Measurements from ENCODE around the gene CREB3L2.
A peak's percentile ranks its signal among the peaks of the same experiment; 100 is the strongest.
"Not testable (repeated sequence)": the region's sequence is repeated elsewhere in the genome, so short reads cannot be mapped to it uniquely, and the experiment has no call there.

Gene CREB3L2

DNA sequence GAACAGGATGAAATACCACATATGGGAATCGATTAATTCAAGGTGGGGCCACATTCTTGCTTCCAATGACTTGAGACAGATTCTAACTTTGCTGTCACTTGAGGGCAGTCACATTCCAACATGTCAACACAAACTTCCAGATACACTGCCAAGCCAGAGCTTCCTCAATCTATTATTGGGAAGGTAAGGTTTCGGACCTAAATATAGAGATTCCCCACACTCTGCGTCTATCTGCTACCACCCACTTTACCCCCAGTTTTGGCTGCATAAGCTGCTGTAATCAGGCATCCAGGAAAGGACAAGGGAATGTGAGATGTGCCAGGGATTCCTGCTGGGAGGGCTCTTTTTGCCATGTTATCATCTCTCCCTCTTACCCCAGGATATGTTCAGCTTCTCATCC, 134.6 kb downstream of the CREB3L2 start:
- DNase-seq, result no peak

DNA sequence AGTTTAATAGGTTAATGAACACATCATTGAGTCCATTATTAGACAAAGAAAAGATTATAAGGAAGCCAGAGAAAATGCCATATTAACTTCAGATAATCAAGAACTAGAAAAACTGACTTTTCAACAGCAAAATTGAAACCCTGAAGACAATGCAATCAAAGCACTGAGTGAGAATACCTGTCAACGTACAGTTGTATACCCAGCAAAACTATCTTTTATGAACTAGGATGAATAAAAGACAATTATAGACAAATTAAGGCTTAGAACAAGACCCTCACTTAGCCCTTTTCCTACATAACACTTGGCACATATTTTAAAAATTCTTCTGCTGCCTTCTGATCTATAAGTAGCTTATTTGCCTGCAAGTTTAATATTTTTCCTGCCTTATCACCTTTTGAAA, 136.1 kb downstream of the CREB3L2 start:
- no peak for DNase-seq

DNA sequence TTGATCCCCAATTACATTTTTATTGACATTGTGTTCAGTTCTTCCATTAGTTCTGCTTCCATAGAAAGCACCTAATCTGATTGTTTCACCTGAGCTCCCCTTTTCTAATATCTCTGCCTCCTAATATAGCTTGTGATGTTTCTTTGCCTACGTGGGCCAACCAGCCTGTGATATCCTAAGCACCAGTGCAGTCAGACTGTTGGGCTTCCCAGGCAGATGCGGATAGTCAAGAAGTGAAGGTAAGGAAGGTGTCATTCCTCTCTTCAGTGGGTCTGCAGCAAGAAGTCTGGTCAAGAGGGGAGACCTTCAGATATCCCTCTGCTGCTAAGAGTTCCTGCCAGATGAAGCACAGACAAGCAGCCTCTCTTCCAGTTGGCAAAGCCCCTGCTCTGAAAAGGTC, 138.9 kb downstream of the CREB3L2 start:
- no peak for DNase-seq

DNA sequence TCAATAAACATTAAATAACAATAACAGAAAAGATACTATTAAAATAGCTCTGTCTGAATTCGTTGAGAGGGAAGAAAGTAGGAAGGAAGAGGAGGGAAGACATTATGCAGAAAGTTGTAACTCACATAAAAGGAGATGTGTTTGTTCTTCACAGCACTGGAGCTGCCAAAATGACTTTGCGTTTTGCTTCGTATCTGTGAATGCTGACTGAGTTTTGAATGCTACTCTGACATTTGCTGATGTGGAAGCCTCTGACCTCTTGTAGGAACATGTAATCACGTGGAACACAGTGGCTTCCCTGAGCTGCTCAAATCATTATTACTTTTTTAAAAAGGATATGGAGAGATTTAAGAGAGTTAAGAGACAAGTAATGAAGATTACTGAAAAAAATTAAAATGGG, 139.5 kb downstream of the CREB3L2 start:
- DNase-seq, result no peak

DNA sequence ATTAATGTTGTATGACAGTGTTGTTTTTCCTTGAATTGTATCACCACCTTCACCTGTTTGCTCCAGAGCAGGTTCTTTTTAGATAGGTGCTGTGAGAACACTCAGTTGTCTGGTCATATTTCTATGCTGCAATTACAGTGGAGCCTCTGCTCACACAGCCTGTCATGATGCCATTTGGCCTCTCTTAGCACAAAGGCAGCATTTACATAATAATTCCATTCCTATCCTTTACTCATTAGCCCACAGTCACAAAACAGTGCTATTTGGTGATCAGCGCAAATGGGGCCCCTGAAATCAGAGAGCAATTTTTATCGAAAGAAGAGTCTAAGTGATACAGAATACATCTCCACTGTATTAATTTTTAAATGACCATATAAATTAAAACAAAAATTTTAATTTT, 141.3 kb downstream of the CREB3L2 start:
- no peak for DNase-seq

DNA sequence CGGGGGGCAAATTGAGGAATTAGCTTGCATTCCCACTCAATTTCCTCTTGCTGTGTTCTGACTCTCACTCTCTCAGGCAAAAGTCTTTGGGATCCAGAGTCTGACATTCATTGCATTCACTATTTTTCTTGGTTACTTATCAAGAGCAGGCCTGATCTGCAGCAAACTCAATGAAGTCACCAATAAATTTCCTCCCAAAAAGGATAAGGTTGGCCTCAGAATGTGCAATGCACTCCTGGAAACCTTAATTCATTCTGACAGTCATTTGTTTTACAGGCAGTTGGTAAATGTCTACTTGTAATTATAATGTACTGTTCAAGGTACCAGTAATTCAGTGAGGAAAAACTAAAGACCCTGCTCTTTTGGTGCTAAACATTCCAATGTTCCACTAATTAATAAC, 148.8 kb downstream of the CREB3L2 start:
- no peak for DNase-seq

DNA sequence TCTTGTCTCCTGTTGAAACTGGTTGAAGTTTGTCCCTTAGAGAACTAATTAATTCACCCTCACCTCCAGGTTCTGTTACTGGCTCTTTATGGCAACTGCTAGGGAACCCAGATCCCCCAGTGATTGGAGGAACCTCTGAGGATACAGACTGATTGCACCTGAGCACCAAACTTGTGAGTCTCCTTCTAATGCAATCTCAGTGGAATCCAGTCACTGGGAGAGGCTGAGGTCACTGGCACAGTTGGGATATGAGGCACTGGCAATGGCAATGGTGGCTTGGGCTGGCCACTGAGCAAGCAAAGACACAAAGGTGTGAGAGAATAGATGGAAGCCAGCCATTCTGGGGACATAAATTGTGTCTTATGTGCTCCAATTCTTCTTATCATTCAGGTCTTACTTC, 149.8 kb downstream of the CREB3L2 start:
- no peak for DNase-seq

DNA sequence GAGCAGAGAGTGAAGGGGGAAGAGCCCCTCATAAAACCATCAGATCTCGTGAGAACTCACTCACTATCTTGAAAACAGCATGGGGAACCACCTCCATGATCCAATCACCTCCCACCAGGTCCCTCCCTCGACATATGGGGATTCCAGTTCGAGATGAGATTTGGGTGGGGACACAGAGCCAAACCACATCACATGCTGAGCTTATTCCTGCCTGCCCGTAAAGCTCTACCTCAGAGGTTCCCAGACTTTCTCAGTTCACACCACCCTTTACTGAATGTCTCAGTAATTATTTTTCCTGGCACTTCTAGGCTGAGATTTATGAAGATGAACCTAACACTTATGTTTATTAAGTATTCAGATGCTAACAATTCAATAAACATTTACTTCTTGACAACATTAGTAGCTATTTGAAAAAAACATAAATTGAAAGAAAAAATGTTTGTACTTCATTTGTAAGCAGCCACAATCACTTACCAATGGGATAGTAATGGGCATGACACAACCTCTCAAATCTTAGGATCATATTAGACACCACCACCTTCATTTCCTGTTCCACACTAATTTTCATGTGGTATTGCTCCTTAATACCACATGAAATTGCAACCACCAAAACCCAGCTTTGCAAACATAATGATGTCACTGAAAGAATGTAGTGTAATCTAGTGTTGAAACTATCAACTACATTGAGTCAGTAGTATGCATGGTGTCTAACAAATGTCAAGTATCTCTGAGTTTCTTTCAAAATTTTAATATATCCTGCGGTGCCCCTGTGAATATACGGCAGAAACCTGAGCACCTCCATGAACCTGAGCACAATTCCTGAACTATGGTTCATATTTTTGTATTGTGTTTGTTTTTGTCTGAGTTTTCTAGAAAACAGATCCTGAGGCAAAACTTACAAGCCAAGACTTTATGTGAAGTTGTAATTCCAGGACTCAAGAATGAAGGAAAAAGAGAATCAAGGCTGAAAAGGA, 150.6 kb downstream of the CREB3L2 start:
- DNase-seq, result peak; percentile 69

DNA sequence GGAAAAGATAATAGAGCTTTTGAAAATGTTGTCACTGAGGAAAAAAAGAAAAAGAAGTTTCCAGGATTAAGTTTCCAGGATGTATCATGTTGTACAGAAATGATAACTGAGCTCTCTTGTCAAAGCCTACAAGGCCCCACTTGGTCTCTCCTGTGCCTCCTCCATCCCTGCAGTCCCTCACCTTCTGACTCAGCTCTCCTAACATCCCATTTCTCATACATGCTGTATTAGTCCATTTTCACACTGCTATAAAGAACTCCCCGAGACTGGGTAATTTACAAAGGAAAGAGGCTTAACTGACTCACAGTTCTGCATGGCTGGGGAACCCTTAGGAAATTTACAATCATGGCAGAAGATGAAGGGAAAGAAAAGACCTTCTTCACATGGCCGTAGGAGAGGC, 151.3 kb downstream of the CREB3L2 start:
- peak; percentile 76 for DNase-seq

DNA sequence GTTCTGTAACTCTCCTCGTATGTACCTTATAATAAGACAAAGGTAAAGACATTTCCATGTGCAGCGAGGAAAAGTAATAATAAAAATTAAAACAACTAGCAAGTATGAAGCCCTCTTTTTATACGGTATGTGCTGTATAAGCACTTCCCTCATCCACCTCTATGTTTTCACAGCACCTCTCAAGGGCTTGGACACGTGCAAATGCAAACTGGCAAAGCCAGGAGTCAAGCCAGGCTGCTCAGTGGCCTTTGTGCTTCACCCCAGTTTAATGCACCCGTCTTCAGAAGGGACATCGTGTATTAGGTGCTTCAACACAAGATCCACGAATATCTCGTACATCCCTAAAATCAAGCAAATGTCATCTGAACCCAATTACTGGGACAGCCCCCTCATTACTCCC, 153.8 kb downstream of the CREB3L2 start:
- no peak for DNase-seq

DNA sequence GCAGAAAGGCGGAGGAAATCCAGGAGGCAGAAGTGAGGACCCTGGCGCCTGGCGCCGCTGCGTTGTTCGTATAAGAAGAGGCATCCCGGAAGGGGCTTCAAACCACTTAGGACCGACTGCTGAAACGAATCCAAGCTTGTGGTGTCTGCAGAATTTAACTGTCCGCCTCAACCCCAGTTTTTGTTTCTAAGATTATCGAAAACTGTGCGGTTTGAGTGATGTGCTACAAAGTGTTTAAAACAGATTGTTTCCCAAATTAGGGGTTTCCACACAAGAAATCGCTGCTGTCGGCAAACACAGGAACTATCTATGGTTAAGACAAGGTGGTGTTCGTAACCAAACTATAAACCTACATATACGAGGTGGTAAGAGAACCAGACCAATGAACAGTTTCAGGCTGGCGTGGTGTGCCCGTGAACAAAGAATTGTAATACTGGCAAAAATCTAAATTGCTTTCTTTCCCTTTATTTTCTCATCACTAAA, 154.3 kb downstream of the CREB3L2 start:
- peak; percentile 30 for DNase-seq

DNA sequence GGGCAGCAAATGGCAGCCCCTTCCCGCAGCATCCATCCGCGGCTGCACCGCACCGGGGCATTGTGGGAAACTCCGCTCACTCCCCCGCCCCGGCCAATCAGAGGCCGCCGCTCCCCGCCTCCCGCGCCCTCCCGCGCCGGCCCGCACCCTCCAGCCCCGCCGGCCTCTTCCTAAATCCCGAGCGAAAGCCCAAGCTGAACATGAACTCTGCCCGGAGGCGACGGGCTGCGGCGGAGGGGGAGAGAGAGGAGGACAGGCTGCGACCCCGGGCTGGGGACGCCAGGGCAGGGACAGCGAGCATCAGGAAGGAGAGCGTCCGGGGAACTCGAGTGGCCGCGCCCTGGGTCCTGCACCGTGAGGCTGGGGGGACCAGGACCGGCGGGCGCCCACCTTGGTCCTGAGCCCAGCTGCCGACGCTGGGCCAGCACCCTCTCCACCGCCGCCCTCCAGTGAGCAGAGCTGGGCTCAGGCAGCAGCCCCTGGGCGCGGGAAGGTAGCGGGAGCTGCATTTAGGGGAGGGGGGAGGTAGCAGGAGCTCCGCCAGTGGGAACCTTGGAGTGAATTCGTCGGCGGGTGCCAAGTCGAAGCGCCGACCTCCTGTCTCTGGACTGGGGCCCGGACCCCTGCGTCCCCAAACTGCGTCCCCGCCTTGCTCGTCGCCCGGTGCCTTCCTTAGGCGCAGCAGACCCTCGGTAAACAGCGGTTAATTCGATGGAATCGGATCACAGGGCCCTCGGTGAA, 154.9 kb downstream of the CREB3L2 start, which contains the start of gene DGKI:
TSS of gene DGKI (minus strand) at position 148 of the 741 bp plus-strand sequence.
- DNase-seq, result peak; percentile 36

DNA sequence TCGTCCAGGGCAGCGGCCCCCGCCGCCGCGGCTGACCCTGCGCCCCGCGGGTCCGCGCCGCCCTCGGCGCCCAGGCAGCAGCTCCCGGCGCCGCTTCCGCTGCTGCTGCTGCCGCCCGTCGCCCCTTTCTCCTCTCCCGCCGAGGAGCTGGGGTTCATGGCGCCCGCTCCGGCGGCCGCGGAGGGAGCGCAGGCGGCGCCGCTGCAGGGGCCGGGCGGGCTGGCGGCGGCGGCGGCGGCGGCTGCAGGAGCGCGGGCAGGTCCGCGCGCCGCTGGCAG, 155.4 kb downstream of the CREB3L2 start:
- DNase-seq, result no peak

DNA sequence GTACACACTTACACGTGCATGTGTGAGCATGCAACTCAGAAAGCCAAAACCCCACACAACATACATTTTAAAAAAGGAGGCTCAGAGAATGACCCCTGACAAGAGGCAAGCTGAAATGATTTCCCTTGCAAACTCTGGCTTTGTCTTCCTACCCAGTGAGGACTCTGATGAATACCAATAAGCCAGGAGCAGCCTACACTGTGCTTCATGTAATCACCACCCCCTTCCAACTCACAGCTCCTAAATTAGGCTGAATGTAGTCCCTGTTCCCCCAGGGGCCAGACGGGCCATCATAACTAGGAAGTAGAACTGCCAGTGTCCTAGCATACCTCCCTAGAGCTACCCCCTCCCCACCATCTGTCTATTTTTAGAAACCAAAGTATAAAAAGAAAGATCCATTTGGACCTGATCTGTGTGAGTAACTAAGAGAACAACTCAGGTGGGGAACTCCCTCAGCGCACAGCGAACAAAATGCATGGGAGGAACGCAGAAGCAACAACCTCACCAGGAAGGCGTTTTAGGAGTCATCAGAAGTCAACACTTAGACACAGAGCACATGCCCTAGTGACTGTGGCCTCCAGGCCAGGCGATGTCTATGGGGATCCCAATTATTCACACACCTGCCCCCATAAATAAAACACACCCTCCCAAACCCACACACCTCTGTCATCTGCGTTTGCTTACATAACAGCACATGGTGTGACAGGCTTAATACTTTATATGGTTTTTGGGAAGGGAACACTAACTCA, 157.0 kb downstream of the CREB3L2 start:
- DNase-seq, result no peak

DNA sequence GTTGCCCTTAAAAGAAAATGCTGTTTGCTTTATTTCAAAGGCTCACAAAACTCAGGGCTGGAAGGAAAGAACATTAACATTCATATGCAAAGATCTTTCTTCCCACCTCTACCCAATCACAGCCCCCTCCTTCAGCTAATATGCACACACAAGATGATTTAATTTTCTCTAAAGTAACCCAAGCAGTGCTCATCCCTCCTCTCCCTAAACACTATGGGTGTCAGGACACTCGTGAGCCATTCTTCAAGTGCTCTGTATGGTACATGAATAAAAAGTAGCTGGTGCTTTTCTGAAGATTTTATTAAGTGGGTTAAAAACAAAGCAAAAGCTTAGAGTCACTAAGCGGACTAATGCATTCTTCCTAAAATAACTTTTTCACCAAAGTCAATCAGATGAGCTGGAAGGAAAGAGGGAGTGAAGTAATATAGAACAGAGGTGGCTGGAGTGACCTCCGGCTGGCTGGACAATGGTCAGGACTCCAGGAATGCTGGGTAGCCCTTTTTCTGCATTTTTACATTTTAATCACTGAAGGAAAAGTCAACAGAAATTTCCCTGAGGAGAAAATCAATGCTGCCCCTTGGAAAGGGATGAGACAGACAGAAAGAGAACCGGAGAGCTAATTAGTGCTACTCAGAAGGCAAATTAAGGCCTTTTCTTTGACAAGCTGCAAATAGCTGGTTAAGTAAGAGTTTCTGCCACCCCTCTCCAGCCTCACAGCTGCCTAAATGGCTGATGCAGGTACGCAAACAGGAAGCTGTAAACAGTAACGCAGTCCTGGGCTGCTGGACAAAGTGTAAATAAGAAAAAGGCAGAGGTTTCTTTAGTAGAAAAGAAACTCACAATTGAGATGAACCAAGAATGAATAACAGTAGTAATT, 161.7 kb downstream of the CREB3L2 start:
- no peak for DNase-seq

DNA sequence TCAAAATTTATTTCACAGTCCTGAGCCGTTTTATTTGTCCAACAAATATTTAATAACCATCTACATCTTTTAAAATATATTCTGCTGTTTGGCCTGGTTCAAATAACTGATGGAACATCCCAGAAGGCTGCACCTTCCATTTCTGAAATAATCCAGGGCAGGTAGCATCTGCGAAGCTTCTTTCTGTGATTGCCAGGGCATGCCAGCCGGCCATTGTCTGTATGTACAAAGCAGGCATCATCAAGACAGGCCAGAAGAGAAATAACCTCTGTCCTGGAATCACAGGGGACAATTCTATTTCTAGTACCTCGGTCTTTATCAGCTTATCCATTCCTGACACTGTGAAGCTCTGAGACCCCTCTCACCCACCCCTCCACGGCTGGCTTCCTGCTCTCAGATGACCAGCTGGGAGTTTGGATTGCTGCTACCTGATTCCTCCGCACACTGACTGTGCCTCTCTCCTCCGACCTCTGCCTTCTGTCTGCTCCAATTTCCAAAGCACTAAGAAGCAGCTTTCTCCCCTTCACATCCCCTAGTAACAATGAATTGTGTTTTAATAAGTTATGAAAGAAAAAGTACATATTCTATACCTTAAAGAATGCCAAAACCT, 163.1 kb downstream of the CREB3L2 start:
- no peak for DNase-seq

DNA sequence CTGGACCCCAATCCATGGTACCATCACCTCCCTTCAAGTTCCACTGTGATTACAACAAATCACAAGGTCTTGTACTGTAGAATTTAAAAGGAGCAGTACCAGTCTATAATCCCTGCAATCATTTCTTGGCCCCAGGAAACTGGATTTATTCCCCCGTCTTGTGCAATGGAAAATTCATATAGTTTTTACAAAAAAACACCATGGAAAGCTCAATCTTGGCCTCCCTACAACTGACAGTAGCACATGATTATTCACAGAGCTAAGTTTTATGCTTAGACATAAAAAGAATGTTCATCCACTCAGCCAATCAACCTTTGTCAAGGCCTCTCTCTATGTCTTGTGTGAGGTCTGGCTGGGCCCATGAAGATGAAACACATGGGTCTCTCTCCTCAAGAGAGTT, 165.3 kb downstream of the CREB3L2 start:
- DNase-seq, result no peak

DNA sequence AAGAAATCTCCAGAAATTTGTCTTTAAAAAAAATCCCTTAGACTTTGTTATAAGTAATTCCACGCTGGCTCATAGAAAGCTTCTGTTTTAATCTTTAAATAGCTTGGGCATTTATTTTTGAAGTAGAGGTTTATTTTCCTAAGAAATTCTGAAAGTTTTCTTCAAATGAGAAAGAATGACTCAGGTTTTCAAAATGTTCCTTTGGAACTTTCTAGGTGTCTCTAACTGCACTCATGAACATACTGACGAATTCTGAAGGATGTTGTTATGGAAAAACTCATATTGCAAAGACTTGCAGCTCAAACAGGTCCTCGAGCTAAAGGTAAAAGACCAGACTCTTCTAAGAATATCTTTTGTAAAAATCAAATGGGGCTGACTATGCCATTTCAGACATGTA, 165.8 kb downstream of the CREB3L2 start:
- DNase-seq, result peak; percentile 25

DNA sequence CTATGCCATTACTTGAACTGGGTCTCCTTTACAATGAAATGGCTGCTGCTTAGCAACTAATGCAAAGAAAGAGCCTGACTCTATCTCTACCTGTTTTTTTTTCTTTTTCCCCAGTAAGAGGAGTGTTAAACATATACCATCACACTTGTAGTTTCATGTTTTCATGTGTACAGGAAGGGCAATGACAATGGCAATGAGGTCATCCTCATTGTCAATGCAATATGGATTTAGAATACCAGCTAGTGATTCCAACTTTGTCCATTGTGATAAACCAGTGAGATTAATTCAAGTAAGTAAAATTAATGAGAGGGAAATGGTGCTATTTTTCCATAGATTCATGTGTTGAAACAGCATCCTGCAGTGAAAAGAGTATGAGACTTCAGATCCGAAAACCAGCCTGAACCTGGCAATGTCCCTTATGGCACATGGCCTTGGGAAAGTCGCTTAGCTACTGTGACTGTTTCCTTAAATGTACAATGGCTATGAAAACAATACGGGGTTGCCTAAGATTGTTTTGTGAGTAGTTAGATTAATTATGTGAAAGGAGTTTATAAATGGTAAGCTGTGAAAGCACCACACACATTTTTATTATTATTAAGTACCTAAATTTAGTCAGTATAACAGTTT, 166.3 kb downstream of the CREB3L2 start:
- no peak for DNase-seq

DNA sequence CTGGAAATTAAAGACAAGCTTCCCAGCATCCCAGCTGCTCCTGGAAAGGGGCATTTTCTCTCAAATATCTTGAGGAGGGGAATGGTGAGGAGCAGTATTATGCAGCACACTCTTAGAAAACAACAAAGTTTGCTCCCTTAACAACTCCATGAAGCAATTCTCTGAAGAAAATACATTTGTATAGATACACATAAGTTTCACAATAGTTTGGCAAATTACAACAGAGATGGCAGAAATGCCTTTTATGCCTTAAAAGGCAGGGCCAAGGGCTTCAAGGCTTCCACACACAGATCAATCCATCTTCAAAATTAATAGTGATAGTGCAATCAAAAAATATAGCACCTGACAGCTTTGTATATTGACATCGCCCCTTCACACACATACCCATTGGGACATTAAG, 167.3 kb downstream of the CREB3L2 start:
- no peak for DNase-seq

DNA sequence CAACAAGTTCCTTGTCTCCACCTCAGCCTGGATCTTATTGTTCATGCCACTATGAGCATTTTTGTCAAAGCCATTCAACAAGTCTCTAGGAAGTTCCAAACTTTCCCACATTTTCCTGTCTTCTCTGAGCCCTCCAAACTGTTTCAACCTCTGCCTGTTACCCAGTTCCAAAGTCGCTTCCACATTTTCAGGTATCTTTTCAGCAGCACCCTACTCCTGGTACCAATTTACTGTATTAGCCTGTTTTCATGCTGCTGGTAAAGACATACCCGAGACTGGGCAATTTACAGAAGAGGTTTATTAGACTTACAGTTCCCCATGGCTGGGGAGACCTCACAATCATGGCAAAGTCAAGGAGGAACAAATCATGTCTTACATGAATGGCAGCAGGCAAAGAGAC, 168.9 kb downstream of the CREB3L2 start:
- not testable (repeated sequence) for DNase-seq
